Activated T-cell treated with anti-CD3 and anti-CD28 coated beads, Interleukin-2, amount 50 U/mL, for 72 hours (primary cell): Measurements from ENCODE around the gene KRT71. TPM values are rescaled to one million over a fixed set of nuclear protein-coding genes. Genes with fewer than 3 reads are reported as not detected.

Experiments
- ATAC-seq, 2 donors: fragments of 150-1000 bp; cut with Tn5 transposase; replicated peaks in 1 of 2; 2 replicates each; pipeline ENCODE4 v1.10.0; 2021; ENCODE audit warnings: moderate library complexity in 2 of 2, mild to moderate bottlenecking in 1 of 2
- DNase-seq, 2 donors: peaks; one replicate each; pipeline ENCODE4 v3.0.0; 2021 to 2022; ENCODE audit warnings: mixed read lengths in 1 of 2
- H3K27ac Mint-ChIP-seq: one replicate; pipeline ENCODE4 v1.8.0; 2022; ENCODE audit warnings: mild to moderate bottlenecking, moderate library complexity, mixed read lengths
- H3K27me3 Mint-ChIP-seq: one replicate; pipeline ENCODE4 v1.8.0; 2022; ENCODE audit warnings: low read depth, mixed read lengths
- H3K36me3 Mint-ChIP-seq, 2 donors: one replicate each; pipeline ENCODE4 v1.8.0; 2022; ENCODE audit warnings: mixed read lengths in 2 of 2, mild to moderate bottlenecking in 1 of 2; ENCODE audit not compliant: insufficient read depth in 2 of 2
- H3K4me1 Mint-ChIP-seq: one replicate; pipeline ENCODE4 v1.8.0; 2022; ENCODE audit warnings: low read depth, mixed read lengths
- H3K4me3 Mint-ChIP-seq, 2 donors: one replicate each; pipeline ENCODE4 v1.8.0; 2022; ENCODE audit warnings: mild to moderate bottlenecking in 2 of 2, mixed read lengths in 2 of 2, moderate library complexity in 2 of 2
- H3K9me3 Mint-ChIP-seq, 2 donors: one replicate each; pipeline ENCODE4 v1.8.0; 2022; ENCODE audit warnings: mixed read lengths in 2 of 2
- total RNA-seq, 2 donors: library from RNA; stranded (reverse); gene quantifications; one replicate each; pipeline ENCODE4 v1.2.3, GENCODE V29; 2022

Gene KRT71
- total RNA-seq, 2 donors from 2014 or later, result not detected

- DNase-seq (no peak), ATAC-seq (no peak)
- no peaks in the 10 kb centered on the region for H3K27me3 Mint-ChIP-seq
- no peak within 1 kb of the TSS for H3K27ac Mint-ChIP-seq
- no peak within 1 kb of the TSS for H3K4me3 Mint-ChIP-seq
- H3K36me3 Mint-ChIP-seq, result no peaks in the 10 kb centered on the region
- H3K4me1 Mint-ChIP-seq, result no peaks in the 10 kb centered on the region
- H3K9me3 Mint-ChIP-seq, result no peaks in the 10 kb centered on the region
These were observed 32.9 kb downstream of the KRT71 start, which contains the start of gene KRT5 for GRCh38 chr12:52519826-52520662. TSS of gene KRT5 (minus strand) at chr12:52520394. CDS start at chr12:52520296, 98 bp downstream.

- no peaks in the 10 kb centered on the region for H3K9me3 Mint-ChIP-seq
- H3K36me3 Mint-ChIP-seq, result no peaks in the 10 kb centered on the region
- H3K4me3 Mint-ChIP-seq, result no peak overlapping the region
- ATAC-seq, result no peak
- no peaks in the 10 kb centered on the region for H3K4me1 Mint-ChIP-seq
- no peak overlapping the region for H3K27ac Mint-ChIP-seq
- no peak for DNase-seq
- no peaks in the 10 kb centered on the region for H3K27me3 Mint-ChIP-seq
These were observed 33.6 kb downstream of the KRT71 start for GRCh38 chr12:52519387-52519703.

GRCh38 chr12:52518574-52519386 lies 34.2 kb downstream of the KRT71 start:
- no peak overlapping the region for H3K27ac Mint-ChIP-seq
- no peaks in the 10 kb centered on the region for H3K27me3 Mint-ChIP-seq
- no peaks in the 10 kb centered on the region for H3K36me3 Mint-ChIP-seq
- H3K4me3 Mint-ChIP-seq, result no peak overlapping the region
- H3K4me1 Mint-ChIP-seq, result no peaks in the 10 kb centered on the region
- ATAC-seq (no peak), DNase-seq (no peak)
- H3K9me3 Mint-ChIP-seq, result no peaks in the 10 kb centered on the region

- no peak for DNase-seq
- H3K36me3 Mint-ChIP-seq, result no peaks in the 10 kb centered on the region
- no peak overlapping the region for H3K4me3 Mint-ChIP-seq
- ATAC-seq, result no peak
- no peak overlapping the region for H3K27ac Mint-ChIP-seq
- peaks cover 2% of the 10 kb centered on the region for H3K27me3 Mint-ChIP-seq
- no peaks in the 10 kb centered on the region for H3K9me3 Mint-ChIP-seq
- H3K4me1 Mint-ChIP-seq, result no peaks in the 10 kb centered on the region
These were observed 35.1 kb downstream of the KRT71 start for GRCh38 chr12:52517888-52518287.

DNA sequence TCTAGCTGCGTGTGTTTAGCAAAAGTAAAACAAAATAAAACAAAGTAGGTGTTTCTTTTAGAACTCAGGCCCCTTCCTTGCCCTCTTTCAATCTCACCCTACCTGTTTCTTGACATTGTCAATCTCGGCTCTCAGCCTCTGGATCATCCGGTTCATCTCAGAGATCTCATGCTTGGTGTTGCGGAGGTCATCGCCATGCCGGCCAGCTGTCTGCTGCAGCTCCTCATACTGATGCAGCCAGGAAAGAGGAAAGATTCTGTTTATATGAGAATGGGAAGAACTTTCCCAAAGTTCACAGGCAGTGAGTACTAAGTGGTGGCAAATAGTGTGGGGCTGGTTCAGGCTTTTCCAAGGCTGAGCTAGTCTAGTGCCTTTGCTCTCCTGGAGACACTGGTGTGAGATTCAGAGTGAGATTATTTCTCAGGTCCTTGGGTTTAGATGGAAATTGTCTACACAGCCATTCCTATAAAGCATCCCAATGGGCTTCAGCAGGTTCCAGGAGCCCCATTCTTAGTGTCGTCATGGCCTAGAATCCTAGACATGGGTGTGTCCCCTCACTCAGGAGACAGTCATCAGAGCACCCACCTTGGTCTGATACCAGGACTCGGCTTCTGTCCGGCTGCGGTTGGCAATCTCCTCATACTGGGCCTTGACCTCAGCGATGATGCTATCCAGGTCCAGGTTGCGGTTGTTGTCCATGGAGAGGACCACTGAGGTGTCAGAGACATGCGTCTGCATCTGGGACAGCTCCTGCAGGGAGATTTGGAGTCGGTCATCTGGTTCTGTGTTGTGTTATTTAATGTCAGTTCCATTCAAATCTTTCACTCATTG lies 35.7 kb downstream of the KRT71 start:
- DNase-seq (no peak), ATAC-seq (no peak)
- H3K36me3 Mint-ChIP-seq, result no peaks in the 10 kb centered on the region
- H3K4me1 Mint-ChIP-seq, result no peaks in the 10 kb centered on the region
- no peak overlapping the region for H3K27ac Mint-ChIP-seq
- no peak overlapping the region for H3K4me3 Mint-ChIP-seq
- no peaks in the 10 kb centered on the region for H3K9me3 Mint-ChIP-seq
- peaks cover 7% of the 10 kb centered on the region for H3K27me3 Mint-ChIP-seq

GRCh38 chr12:52515927-52516831 lies 36.8 kb downstream of the KRT71 start:
- Mint-ChIP-seq H3K4me1 (no peaks in the 10 kb centered on the region), H3K27me3 (peaks cover 7% of the 10 kb centered on the region), H3K9me3 (peaks cover 3 to 6% of the 10 kb centered on the region in 2 donors), H3K36me3 (peaks cover 0 to 3% of the 10 kb centered on the region in 2 donors), H3K27ac (no peak overlapping the region), H3K4me3 (no peak overlapping the region)
- DNase-seq (no peak), ATAC-seq (no peak)

GRCh38 chr12:52515319-52515646 lies 37.7 kb downstream of the KRT71 start:
- Mint-ChIP-seq H3K27me3 (peaks cover 10% of the 10 kb centered on the region), H3K36me3 (peaks cover 0 to 4% of the 10 kb centered on the region in 2 donors), H3K4me3 (no peak overlapping the region), H3K4me1 (no peaks in the 10 kb centered on the region), H3K27ac (no peak overlapping the region), H3K9me3 (peaks cover 4 to 6% of the 10 kb centered on the region in 2 donors)
- no peak for ATAC-seq
- DNase-seq, result no peak

- Mint-ChIP-seq H3K4me1 (no peaks in the 10 kb centered on the region), H3K27ac (no peak overlapping the region), H3K36me3 (peaks cover 0 to 6% of the 10 kb centered on the region in 2 donors), H3K27me3 (peaks cover 15% of the 10 kb centered on the region), H3K9me3 (peaks cover 5 to 6% of the 10 kb centered on the region in 2 donors), H3K4me3 (no peak overlapping the region)
- ATAC-seq (no peak), DNase-seq (no peak)
These were observed 38.2 kb downstream of the KRT71 start for GRCh38 chr12:52514471-52515318.

- Mint-ChIP-seq H3K4me1 (no peaks in the 10 kb centered on the region), H3K4me3 (no peak overlapping the region), H3K36me3 (peaks cover 0 to 6% of the 10 kb centered on the region in 2 donors), H3K27me3 (peaks cover 19% of the 10 kb centered on the region), H3K27ac (no peak overlapping the region), H3K9me3 (peaks cover 5 to 6% of the 10 kb centered on the region in 2 donors)
- no peak for DNase-seq
- no peak for ATAC-seq
These were observed 39.2 kb downstream of the KRT71 start for GRCh38 chr12:52513736-52514135.

DNA sequence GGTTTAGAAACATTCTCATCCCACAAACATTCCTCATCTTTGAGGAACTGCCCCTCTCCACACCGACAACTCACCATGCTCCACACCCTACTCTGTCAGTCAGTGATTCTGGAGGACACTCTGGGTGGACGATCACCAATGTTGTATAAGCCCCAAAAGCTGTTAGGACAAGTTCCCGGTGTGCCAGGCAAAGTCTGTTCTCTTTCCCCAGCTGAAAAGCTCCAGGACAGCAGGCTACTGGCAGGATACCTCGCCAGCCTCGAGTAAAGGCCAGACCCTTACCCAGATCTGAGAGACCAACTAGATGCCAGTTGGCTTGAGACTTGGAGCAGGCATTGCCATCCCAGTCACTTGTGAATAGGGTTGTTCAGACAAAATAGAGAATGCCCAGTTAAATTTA lies 44.7 kb downstream of the KRT71 start:
- Mint-ChIP-seq H3K9me3 (peaks cover 5 to 6% of the 10 kb centered on the region in 2 donors), H3K4me3 (no peak overlapping the region), H3K27me3 (peaks cover 47% of the 10 kb centered on the region)

DNA sequence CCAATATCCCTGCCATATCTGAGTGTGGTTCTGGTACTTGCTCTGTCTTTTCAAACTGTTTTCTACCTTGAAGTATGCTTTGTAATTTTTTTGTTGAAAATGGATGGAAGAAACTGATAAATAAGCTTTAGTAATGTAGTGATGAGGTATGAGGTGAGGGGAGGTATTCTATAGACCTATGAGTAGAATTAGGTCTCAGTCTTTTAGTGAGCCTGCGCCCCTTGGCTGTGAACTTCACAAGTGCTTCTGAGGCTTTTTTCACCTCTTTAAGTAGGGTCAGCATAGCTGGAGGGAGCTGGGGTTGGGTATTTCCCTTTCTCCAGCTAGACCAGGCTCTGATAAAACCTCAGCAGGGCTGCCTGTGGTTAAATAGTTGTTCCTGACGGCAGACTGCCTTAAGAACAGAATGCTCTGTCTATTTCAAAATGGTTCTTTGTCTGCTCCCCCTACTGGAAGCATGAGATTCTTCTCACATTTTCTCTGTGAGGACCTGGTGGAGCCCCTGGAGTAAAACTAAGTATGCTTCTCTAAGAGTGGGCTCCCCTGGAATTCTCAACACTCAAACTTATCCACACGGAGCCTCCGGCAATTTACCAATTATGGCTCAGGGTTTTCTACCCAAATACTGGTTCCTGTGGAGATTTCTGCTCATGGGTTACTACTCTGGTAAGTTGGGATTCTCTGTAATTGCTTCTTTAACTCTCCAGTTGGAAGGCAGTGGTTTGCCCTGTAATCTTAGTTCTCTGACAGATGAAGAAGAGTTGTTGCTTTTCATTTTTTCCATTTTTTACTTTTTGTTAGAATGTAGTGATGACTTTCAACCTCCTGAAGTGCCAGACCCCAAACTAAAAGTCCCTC lies 45.9 kb downstream of the KRT71 start:
- Mint-ChIP-seq H3K9me3 (peaks cover 5 to 6% of the 10 kb centered on the region in 2 donors), H3K36me3 (peaks cover 0 to 6% of the 10 kb centered on the region in 2 donors), H3K4me1 (no peaks in the 10 kb centered on the region), H3K27me3 (peaks cover 40% of the 10 kb centered on the region), H3K27ac (no peak overlapping the region), H3K4me3 (no peak overlapping the region)
- ATAC-seq (no peak), DNase-seq (no peak)

More for the DNA sequence above, 44.7 kb downstream of the KRT71 start:
- peaks cover 0 to 6% of the 10 kb centered on the region in 2 donors for H3K36me3 Mint-ChIP-seq
- H3K4me1 Mint-ChIP-seq, result no peaks in the 10 kb centered on the region
- H3K27ac Mint-ChIP-seq, result no peak overlapping the region
- ATAC-seq (no peak), DNase-seq (no peak)
